Measurements from ENCODE around the gene PROK1. TPM values are rescaled to one million over a fixed set of nuclear protein-coding genes. Genes with fewer than 3 reads are reported as not detected.

The PROK1 gene
- total RNA-seq, 1 experiment from 2014 or later, result 0.22 TPM

GRCh38 chr1:110430901-110431300 lies 20.0 kb upstream of the PROK1 start:
- no peak overlapping the region for H2AFZ ChIP-seq (ENCODE audit: low read depth, low read length, poor library complexity, severe bottlenecking)
- TF ChIP-seq, protein P1, sequence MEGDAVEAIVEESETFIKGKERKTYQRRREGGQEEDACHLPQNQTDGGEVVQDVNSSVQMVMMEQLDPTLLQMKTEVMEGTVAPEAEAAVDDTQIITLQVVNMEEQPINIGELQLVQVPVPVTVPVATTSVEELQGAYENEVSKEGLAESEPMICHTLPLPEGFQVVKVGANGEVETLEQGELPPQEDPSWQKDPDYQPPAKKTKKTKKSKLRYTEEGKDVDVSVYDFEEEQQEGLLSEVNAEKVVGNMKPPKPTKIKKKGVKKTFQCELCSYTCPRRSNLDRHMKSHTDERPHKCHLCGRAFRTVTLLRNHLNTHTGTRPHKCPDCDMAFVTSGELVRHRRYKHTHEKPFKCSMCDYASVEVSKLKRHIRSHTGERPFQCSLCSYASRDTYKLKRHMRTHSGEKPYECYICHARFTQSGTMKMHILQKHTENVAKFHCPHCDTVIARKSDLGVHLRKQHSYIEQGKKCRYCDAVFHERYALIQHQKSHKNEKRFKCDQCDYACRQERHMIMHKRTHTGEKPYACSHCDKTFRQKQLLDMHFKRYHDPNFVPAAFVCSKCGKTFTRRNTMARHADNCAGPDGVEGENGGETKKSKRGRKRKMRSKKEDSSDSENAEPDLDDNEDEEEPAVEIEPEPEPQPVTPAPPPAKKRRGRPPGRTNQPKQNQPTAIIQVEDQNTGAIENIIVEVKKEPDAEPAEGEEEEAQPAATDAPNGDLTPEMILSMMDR (IDR thresholded peaks at IDR 0.05 in 2 of 3, conservative IDR thresholded peaks at IDR 0.05 in 1 of 3; ENCODE audit: borderline replicate concordance in 1 of 3, insufficient read depth in 1 of 3, low read depth in 2 of 3, low read length in 2 of 3), result no peak
- TF ChIP-seq SP1 (IDR thresholded peaks at IDR 0.05; ENCODE audit: low read depth) (no peak), CEBPB (IDR thresholded peaks at IDR 0.05; ENCODE audit: low read depth) (no peak), EZH2 (IDR thresholded peaks at IDR 0.05) (no peak), ZNF274 (IDR thresholded peaks at IDR 0.05; ENCODE audit: low read depth, low read length) (no peak), EGR1 (IDR thresholded peaks at IDR 0.05; ENCODE audit: low read depth) (no peak), POLR2AphosphoS5 (IDR thresholded peaks at IDR 0.05; ENCODE audit: low read depth, low read length) (no peak), YY1 (IDR thresholded peaks at IDR 0.05; ENCODE audit: extremely low read depth, insufficient replicate concordance, low read depth, low read length) (no peak), ELF1 (IDR thresholded peaks at IDR 0.05; ENCODE audit: borderline replicate concordance, low read depth) (no peak), POLR2A (IDR thresholded peaks at IDR 0.05; ENCODE audit: borderline replicate concordance, extremely low read depth, insufficient read depth, insufficient read length) (no peak), ZFX (IDR thresholded peaks at IDR 0.05) (no peak), ZBTB33 (IDR thresholded peaks at IDR 0.05; ENCODE audit: extremely low read depth, insufficient replicate concordance, low read length) (no peak), FOSL1 (IDR thresholded peaks at IDR 0.05; ENCODE audit: low read depth) (no peak), SIN3A (IDR thresholded peaks at IDR 0.05; ENCODE audit: low read depth) (no peak), SRF (IDR thresholded peaks at IDR 0.05; ENCODE audit: low read depth) (no peak), RAD21 (IDR thresholded peaks at IDR 0.05; ENCODE audit: low read depth) (no peak)
- TF ChIP-seq, protein P2, sequence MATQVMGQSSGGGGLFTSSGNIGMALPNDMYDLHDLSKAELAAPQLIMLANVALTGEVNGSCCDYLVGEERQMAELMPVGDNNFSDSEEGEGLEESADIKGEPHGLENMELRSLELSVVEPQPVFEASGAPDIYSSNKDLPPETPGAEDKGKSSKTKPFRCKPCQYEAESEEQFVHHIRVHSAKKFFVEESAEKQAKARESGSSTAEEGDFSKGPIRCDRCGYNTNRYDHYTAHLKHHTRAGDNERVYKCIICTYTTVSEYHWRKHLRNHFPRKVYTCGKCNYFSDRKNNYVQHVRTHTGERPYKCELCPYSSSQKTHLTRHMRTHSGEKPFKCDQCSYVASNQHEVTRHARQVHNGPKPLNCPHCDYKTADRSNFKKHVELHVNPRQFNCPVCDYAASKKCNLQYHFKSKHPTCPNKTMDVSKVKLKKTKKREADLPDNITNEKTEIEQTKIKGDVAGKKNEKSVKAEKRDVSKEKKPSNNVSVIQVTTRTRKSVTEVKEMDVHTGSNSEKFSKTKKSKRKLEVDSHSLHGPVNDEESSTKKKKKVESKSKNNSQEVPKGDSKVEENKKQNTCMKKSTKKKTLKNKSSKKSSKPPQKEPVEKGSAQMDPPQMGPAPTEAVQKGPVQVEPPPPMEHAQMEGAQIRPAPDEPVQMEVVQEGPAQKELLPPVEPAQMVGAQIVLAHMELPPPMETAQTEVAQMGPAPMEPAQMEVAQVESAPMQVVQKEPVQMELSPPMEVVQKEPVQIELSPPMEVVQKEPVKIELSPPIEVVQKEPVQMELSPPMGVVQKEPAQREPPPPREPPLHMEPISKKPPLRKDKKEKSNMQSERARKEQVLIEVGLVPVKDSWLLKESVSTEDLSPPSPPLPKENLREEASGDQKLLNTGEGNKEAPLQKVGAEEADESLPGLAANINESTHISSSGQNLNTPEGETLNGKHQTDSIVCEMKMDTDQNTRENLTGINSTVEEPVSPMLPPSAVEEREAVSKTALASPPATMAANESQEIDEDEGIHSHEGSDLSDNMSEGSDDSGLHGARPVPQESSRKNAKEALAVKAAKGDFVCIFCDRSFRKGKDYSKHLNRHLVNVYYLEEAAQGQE (IDR thresholded peaks at IDR 0.05; ENCODE audit: low read depth), result no peak
- TF ChIP-seq, protein P3, sequence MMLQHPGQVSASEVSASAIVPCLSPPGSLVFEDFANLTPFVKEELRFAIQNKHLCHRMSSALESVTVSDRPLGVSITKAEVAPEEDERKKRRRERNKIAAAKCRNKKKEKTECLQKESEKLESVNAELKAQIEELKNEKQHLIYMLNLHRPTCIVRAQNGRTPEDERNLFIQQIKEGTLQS (IDR thresholded peaks at IDR 0.05), result no peak
- H3K4me2 ChIP-seq (ENCODE audit: low read length), result no peak overlapping the region
- H3K27ac ChIP-seq (ENCODE audit: low read depth, low read length), result no peak overlapping the region
- H3K9me3 ChIP-seq (ENCODE audit: control insufficient read depth in 1 of 2, insufficient read depth in 1 of 2, low read depth in 1 of 2, low read length in 2 of 2), result no peaks in the 10 kb centered on the region
- H3K9me2 ChIP-seq (ENCODE audit: insufficient read depth), result no peaks in the 10 kb centered on the region
- POLR2A ChIA-PET, result no interaction called here
- DNase-seq (ENCODE audit: low read depth, low spot score) (no peak), ATAC-seq (no peak)
- CTCF ChIA-PET, result interaction anchor here (1.3 kb wide), 1 partner anchor 223 kb away, joined by 3 read pairs; no protein-coding TSS in a partner anchor
- BruUV-seq (replicated peaks), result no TSS peak
- H3K79me2 ChIP-seq (ENCODE audit: insufficient read depth, low read length), result no peaks in the 10 kb centered on the region
- H3K4me1 ChIP-seq (ENCODE audit: control insufficient read depth in 1 of 2, insufficient read depth in 2 of 2, low read length in 2 of 2), result peaks cover 13 to 22% of the 10 kb centered on the region in 2 experiments
- H3K36me3 ChIP-seq (ENCODE audit: control insufficient read depth in 1 of 2, insufficient read depth in 2 of 2, low read length in 2 of 2), result no peaks in the 10 kb centered on the region
- H3K9ac ChIP-seq (ENCODE audit: low read length), result no peak overlapping the region
- RAD21 ChIA-PET (ENCODE audit: low non-redundant PET in 1 of 2, low total read pairs in 2 of 2, uncharacterized antibody in 2 of 2, unreplicated experiment in 2 of 2), result no interaction called here
- 0 out of 2 replicates have a peak, but pooled peaks cover 6% of the 10 kb centered on the region for H3K27me3 ChIP-seq (ENCODE audit: insufficient read depth, low read length)
- no peak overlapping the region for H3K4me3 ChIP-seq (replicated peaks in 1 of 2; ENCODE audit: low read depth in 1 of 2, low read length in 2 of 2)
- intact Hi-C loops (cut with micrococcal nuclease), result no loop called here
- no peaks in the 10 kb centered on the region for H4K20me1 ChIP-seq (ENCODE audit: insufficient read depth)

All from HCT116 (cell line).